DOHH2 (cell line): ENCODE results near the gene DIP2C.

Source experiments
- EZH2phosphoT487 ChIP-seq: fragments of 200-600 bp; sonication (generic); IDR thresholded peaks from 2 replicates; pipeline ENCODE4 v1.6.1; 2017; ENCODE audit warnings: borderline replicate concordance, mild to moderate bottlenecking, antibody characterized with exemption, low read length, moderate library complexity, mixed read lengths
- TF ChIP-seq, protein P1 (sequence below): fragments of 200-600 bp; sonication (generic); IDR thresholded peaks from one replicate; pipeline ENCODE4 v1.5.1; 2014; ENCODE audit warnings: antibody characterized with exemption, mild to moderate bottlenecking, low read depth, low read length; ENCODE audit not compliant: poor library complexity, severe bottlenecking

DNA sequence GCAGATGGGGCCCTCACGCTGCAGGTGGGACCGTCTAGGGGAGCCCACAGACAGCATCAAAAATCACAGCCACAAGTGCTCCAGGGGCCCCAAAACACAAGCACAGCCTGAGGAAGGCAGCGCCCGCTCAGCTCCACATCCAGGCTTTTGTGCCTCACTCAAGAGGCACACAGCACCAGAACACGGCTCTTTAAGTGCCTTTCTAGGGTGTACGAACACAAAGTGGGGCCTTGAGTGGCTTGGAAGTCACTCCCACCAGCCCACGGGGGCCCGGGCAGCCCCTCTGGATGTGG lies 65.2 kb downstream of the DIP2C start:
- TF ChIP-seq, protein P1, sequence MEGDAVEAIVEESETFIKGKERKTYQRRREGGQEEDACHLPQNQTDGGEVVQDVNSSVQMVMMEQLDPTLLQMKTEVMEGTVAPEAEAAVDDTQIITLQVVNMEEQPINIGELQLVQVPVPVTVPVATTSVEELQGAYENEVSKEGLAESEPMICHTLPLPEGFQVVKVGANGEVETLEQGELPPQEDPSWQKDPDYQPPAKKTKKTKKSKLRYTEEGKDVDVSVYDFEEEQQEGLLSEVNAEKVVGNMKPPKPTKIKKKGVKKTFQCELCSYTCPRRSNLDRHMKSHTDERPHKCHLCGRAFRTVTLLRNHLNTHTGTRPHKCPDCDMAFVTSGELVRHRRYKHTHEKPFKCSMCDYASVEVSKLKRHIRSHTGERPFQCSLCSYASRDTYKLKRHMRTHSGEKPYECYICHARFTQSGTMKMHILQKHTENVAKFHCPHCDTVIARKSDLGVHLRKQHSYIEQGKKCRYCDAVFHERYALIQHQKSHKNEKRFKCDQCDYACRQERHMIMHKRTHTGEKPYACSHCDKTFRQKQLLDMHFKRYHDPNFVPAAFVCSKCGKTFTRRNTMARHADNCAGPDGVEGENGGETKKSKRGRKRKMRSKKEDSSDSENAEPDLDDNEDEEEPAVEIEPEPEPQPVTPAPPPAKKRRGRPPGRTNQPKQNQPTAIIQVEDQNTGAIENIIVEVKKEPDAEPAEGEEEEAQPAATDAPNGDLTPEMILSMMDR: no peak
- no peak for TF ChIP-seq EZH2phosphoT487
